HG02938 (cell line): ENCODE data around the gene ZNF526.

ENCODE experiments used
- ATAC-seq: cut with Tn5 transposase; IDR thresholded peaks from one replicate; pipeline ENCODE4 v1.9.1; 2021; ENCODE audit warnings: mild to moderate bottlenecking, moderate library complexity; ENCODE audit not compliant: unreplicated experiment

Gene ZNF526, protein sequence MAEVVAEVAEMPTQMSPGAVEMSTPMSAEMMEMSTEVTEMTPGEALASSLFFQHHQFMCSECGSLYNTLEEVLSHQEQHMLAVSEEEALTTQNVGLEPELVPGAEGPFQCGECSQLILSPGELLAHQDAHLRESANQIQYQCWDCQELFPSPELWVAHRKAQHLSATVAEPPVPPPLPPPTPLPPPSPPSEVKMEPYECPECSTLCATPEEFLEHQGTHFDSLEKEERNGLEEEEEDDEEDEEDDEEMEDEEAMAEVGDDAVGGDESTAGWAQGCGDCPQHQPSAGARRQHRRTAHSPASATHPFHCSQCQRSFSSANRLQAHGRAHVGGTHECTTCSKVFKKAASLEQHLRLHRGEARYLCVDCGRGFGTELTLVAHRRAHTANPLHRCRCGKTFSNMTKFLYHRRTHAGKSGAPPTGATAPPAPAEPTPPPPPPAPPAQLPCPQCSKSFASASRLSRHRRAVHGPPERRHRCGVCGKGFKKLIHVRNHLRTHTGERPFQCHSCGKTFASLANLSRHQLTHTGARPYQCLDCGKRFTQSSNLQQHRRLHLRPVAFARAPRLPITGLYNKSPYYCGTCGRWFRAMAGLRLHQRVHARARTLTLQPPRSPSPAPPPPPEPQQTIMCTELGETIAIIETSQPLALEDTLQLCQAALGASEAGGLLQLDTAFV

DNA sequence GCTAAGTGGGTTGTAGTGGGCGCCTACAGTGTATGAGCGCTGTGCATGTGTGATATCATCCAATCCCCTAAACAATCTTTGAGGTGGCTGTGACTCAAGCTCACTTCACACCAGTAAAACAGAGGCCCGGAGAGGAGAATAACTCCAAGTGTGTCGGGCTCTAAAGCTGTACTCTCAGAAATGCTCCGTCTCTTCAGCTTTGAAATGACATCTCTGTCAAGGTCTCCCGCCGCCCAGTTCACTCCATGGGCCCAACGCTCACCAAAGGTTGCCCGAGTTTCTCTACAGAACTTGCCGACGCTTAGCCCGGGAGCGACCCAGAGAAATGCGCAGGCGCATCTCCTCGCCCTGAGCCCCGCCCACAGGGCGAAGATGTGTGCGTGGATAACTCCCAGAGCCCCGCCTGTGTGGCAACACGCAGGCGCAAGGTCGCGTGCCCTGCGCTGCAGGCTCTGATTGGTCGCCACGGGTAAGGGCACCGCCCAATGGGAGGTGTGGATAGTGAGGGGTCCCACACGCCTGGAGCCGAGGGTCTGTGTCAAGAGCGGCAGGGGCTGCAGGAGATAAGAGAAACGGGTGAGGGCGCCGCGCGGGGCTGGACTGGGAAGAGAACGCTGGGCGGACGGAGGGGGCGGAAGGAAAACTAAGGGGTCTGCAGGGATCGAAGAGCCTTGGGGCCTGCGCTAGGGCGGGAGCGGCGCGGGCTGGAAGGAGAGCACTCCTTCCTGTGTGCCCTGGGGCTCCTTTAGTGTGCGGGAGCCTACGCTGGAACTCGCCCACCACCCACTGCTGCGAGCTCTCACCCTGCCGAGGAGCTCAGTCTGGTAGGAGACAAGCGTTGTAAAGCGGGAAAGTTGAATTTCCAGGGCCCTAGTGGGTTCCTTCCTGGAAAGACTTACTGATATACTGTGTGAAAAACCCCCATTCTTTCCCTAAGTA, at the start of gene ZNF526:
TSS of gene ZNF526 (plus strand) at position 501 of the 939 bp plus-strand sequence. CDS start 4,092 bp downstream, outside the sequence.
- peak; percentile 74 for ATAC-seq

DNA sequence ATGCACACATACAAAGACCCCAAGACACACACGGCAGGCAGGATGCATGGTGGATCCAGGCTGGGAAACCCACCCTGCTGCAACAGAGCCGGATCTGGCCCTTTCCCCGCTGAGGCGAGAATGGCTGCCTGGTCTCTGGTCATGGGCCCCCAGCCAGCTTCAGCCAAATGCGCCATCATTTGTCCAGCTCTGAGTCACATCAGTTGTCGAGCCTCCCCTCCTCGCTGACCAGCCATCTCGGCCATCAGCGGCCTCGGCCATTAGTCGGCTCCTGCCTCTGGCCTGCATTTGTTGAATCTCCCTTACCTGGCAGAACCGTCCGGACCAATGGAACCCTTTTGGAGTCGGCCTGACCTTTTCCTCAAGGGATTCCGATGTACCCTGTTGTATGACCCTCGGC, 49.4 kb upstream of the ZNF526 start:
- no peak for ATAC-seq

DNA sequence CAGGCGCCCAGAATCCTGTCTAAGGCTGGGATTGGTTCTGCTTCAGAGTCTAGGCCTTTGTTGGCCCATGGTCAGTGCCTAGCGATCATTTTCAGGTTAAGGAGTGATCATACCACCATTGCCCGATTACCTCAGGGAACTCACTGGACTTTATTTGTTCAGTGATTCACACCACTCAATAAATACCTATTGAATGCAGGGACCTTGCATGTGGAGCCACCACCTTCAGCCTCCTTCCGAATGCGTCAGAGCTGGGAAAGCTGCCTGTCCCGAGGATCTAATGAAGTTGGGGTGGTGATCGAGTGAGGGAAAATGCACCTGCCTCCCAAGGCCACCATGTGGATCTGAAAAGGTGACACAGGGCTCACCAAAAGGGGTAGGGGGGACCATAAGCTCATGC, 47.9 kb upstream of the ZNF526 start:
- ATAC-seq, result no peak

DNA sequence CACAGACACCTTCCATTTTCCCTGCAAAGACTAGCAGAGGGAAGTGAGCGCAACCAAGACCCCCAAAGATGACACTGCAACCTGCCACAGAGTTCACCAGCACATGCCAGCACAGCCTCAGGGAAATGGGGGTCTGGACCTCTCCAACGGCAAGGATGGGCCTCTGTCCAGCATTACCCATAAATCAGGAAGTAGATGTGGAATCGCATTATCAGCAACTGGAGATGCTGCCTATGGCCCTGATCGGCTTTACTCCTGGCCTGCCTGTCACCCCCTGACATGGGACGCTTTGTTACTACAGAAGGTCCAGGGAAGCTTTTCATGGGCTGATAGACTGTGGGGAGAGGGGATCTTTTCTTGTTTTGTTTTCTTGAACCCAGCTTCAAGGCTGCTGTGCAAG, 46.4 kb upstream of the ZNF526 start:
- ATAC-seq, result no peak

DNA sequence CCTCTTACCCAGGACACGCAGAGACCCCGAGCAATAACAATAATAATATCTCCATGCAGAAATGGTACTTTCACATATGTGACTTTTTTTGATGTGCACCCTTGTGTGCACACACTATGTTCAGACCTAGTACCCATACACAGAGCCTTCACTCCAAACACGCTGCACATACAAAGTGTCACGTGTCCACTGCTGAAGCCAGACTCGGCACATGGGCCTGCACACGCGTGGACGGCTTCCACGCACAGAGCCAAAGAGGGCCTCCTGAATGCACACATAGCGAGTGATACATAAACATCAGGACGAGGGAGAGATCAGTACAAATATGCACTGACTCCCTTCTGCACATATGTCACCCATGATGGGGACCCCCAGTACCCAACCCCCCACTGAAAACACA, 45.9 kb upstream of the ZNF526 start:
- ATAC-seq, result no peak

DNA sequence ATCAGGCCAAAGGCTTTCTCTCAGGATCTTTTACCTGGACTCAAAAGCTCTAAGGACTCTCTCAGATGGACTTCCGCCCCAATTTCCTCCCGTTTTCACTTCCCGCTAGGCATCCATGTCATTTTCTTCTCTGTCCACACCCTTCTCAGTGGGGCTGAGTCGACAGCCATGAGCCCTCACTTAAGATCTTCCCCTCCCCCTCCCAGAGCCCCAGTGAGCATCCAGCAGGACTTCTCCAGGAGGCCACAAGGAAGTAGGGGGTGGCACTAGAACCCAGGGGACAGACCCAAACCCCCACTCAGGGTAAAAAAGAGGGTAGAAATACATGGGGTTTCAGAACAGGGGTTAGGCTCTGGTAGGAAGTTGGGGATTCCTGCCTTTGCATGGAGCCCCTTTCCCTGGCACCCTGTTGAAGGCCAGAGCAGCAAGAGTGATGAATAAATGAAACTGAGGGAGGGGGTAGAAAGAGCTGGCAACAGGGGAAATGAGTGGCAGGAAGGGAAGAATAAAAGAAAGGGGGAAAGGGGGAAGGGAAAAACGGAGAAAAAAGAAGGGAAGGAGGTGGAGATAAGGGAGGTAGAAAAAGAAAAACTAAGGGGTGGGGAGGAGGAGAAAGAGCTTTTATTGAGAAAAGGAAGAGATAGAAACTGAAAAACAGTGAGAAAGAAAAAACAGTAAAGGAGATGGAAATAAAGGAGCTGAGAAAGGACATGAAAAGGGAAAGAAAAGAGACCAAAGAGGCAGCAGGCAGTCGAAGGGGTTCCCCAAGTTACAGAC, 45.0 kb upstream of the ZNF526 start:
- no peak for ATAC-seq

DNA sequence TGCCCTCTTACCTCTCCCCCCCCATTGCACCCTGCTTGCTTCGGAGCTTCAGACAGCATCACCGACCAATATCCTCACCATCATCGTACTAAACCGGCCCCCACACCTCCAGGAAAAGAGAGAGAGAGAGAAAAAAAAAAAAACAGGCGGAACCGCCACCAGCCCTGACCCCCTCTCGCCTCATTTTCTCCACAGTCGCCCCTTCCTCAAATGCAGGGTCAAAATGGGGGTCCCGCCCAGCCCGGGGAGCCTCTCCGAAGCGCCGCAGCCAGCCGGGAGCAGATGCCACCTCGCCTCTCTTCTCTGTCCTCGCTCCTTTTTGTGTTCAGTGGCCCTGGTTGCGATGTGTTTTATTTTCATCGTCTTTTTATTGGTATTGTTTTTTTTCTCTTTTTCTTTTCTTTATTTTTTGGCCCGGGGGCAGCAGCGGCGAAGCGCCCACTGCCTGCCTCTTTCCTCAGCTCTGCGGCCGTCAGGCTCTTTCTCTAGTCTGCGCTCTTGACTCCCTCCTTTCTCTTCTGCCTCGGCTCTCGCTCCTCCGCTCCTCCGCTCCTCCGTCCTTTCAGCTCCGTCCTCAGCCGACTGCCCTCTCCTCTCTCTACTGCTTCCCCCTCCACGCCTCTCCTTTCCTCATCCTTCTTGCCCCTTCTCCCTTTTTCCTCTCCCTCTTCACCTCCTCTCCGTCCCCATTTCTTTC, 44.0 kb upstream of the ZNF526 start:
- no peak for ATAC-seq

DNA sequence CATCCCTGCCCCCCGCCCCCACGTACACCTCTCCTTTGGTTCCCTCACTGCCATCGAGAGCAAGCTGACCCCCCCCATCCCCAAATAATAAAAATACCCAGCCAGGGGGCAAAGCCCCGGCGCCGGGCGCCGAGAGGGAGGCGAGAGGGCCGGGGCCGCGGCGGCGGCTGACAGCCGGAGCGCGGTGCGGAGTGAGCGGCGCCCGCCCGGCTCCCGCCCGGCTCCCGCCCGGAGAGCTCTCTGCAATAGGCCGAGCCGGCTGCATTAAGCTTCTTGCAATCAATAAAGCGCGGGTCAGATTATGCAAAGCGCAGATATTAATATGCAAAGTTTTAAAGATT, 43.5 kb upstream of the ZNF526 start:
- no peak for ATAC-seq

DNA sequence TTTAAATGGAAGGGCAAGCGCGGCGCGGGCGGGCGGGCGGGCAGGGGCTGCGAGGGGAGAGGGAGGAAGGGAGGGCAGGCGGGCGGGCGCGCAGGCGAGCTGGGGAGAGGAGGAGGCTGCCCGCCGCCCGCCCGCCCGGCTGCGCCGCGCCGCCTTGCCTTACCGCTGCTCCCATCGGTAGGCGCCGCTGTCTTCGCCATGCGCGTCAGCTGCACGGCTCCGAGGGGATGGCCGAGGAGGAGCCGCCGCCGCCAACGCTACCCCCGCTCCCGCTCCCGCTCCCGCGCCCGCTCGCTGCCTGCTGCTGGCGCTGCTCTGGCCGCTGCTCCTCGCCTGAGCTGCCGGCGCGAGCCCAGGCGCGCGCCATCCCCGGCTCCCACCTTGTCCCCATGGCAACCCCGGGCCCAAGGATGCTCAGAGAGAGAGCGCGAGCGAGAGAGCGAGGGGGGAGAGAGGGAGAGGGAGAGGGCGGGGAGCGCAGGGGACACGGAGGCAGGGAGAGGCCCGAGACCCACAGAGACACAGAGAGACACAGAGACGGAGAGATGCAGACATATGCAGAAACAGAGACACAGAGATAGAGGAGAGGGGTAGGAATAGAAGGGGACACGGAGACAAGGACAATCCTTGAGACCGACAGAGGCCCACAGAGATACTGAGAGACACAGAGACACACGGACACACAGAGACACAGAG, 43.0 kb upstream of the ZNF526 start:
- ATAC-seq, result no peak

DNA sequence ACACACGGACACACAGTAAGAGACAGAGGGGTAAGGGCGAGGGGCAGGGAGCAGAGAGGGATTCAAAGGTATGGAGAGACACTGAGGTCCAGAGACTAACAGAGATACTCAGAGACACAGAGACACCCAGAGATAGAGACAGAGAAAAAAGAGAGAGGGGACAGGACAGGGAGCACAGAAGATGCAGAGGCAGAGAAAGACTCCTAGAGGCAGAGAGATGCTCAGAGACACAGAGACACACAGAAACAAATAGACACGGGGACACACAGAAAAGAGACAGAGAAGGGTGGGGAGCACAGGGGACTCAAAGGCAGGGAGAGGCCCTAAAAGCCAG, 42.5 kb upstream of the ZNF526 start:
- no peak for ATAC-seq

DNA sequence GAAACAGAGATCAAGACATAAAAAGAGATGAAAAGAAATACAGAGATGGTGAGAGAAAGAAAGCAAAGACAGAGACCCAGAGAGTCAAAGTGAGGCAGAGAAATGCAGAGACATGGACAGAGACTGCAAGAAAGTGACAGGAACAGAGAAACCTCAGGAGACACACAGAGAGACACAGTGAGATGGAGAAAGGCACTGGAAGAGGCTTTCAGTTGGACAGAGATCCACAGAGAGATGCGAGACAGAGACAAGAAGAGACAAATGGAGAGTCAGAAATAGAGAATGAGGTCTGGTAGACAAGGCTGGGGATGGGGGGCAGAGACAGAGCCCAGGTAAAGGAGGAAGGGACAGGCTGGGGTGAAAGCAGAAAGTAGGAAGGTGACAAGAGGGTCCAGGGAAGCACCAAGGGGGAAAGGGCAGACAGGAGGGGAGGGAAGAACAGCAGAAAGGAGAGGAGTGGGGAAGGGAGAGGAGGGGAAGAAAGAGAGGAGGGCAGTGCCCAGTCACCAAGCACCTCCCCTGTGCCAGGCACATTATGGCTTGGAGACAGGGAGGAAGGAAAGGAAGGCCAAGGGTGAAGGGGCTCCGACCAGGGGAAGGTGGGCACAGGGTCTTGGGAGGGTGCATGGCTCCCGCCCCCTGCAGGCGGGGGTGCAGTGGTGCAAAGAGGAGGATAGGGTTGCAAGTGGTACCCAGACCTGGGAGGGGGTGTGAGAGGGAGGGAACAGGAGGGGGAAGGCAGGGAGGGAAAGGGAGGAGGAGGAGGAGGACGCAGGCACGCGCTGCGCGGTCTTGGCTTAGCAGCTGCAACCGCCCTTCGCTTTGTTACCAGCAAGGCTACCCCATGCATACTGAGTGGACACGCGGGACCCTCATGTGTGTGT, 41.1 kb upstream of the ZNF526 start:
- no peak for ATAC-seq

DNA sequence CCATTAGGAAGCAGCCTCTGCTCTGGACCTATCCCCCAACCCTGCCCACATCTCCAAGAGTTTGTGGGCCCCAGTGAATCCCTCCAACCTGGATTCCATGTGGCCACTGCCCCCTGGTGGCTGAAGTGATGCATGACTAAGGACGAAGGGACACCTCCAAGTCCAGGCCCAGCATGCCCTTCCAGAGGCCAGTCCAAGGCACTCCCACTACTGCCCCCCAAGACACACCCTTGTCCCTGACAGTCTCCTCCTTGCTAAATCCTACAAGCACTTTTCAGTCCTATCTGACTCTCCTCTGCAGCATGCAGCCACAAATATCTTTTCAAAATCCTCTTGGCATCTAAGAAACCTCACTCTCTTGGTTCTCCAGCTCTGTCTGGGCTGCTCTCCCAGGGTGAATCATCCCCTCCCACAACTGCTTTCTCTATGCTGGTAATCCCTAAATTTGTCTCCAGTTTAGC, 35.7 kb upstream of the ZNF526 start:
- no peak for ATAC-seq

DNA sequence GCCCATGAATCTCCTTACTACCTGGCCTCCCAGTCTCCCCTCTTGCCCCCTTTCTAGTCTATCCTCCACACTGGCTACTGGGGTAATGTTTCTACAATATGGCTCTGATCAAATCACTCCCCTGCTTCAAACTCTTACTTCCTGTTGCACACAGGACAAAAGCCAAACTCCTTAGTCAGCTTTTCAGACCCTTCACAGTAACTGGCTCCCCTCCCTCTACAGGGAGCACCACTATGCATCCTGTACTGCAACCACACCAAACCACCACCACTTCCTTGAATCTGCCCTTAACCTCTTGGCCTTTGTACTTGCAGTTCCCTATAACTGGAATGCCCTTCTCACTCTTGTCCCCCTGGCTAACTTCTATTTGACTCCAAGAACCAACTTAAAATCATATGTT, 34.8 kb upstream of the ZNF526 start:
- ATAC-seq, result no peak

DNA sequence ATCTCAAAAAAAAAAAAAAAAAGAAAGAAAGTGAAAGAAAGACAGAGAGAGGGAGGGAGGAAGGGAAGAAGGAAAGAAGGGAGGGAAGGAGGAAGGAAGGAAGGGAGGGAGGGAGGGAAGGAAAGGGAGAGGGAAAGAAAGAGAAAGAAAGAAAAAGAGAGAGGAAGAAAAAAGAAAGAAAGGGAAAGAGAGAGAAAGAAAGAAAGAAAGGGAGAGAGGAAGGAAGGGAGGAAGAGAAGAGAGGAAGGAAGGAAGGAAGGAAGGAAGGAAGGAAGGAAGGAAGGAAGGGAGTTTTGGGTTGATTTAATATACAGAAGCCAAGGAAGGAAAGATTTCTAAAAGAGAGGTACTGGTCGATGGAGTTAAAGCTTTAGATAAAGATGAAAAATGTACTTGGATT, 31.4 kb upstream of the ZNF526 start:
- no peak for ATAC-seq

DNA sequence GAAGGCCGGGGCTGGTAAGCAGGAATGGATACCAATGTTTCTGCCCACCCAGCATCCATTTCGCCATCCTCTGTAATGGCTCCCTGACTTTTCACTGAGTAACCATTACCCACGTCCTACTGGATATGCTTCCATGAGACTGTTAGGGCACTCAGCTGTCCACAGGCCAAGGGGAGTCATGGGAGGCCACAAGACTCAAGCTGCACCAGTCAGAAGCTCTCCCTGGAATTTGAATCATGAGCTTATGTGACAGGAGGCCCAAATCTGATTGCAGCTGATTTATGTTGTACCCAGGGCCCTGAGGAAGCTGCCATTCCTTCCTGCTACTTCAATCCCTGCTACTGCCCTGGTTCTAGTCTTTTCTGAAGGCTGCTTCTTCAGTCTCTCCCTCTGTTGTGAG, 31.0 kb upstream of the ZNF526 start:
- no peak for ATAC-seq

DNA sequence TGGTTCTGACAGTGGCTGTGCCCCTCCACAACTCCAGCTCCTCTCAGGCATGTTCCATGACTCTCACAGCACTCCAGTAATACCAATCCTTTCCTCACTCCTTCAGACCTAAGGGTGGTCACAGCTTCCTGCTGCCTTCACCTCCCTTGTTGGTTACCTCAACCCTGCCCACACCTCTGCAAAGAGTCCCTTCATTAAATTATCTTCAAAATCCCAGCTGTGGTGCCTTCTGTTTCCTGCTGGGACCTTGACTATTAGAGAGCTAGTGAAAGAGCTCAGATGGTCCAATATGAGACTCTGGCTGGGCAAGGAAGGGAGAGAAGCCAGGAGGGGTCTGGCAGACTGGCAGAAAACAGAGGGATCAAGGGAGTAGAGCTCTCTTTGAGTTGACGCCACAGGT, 28.8 kb upstream of the ZNF526 start:
- no peak for ATAC-seq

DNA sequence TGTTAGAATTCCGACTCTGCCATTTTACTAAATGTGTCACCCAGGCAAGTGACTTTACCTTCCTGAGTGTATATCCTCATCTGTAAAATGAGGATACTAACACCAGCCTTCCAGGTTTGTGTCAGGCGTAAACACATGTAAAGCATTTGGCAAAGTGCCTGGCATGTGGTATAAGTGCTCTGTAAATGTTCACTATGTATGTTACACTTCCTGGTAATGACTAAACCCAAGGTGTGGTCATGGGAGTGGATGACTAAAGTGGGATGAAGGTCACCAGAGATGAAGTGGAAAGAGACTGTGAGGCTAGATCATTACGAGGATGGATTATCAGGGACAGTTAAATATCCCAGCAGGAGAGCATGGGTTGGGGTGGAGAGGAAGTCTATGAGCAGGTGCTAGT, 28.3 kb upstream of the ZNF526 start:
- no peak for ATAC-seq

DNA sequence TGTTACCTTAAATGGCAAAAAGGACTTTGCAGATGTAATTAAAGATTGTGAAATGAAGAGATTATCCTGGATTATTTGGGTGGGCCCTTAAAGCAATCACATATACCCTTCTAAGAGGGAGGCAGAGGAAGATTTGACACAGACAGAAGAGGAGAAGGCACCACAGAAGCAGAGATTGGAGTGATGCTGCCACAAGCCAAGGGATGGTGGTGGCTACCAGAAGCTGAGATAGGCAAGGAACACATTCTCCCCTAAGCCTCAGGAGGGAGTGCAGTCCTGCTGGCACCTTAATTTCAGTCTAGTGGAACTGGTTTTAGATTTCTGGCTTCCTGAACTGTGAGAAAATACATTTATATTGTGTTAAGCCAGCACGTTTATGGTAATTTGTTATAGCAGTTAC, 26.8 kb upstream of the ZNF526 start:
- no peak for ATAC-seq

DNA sequence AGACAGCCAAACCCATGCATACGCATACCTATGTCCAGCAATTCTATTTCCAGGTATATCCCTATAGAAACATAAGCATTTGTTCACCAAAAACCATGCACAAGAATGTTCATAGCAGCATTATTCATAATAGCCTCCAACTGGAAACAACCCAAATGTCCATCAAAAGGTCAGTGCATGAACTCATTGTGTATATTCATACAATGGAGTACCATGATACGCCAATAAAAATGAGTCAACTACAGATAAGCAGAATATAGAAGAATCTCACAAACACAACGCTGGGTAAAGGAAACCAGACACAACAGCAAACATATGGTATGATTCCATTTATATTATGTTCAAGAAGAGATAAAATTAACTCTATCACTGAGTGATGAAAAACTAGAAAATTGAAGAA, 26.4 kb upstream of the ZNF526 start:
- ATAC-seq, result no peak
